Gastroesophageal sphincter (tissue), 3 donors: ENCODE results near the gene SEC11A.

ENCODE experiments used
- CTCF ChIP-seq, 4 experiments: fragments of 200-600 bp in 2 of 4; fragments of 450-650 bp in 2 of 4; sonication (generic) in 1 of 4; IDR thresholded peaks; one replicate each; pipeline ENCODE4 v1.5.1; 2017 to 2019; ENCODE audit warnings: antibody characterized with exemption in 4 of 4, mild to moderate bottlenecking in 2 of 4, moderate library complexity in 2 of 4
- POLR2A ChIP-seq, 2 donors: fragments of 450-650 bp; IDR thresholded peaks; one replicate each; pipeline ENCODE4 v1.6.1; 2017; ENCODE audit warnings: antibody characterized with exemption in 2 of 2, mild to moderate bottlenecking in 2 of 2, moderate library complexity in 1 of 2
- POLR2AphosphoS5 ChIP-seq: sonication (generic); formaldehyde crosslinking; IDR thresholded peaks from one replicate; pipeline ENCODE4 v1.6.1; 2017; ENCODE audit warnings: antibody characterized with exemption

GRCh38 chr15:84649706-84650105 is 66.2 kb downstream of the SEC11A start:
- TF ChIP-seq CTCF (IDR thresholded peaks at IDR 0.05) (no peak), POLR2A (IDR thresholded peaks at IDR 0.05) (no peak), POLR2AphosphoS5 (no peak)
